GM19193 (cell line): ENCODE results near the gene PCNX1.

Source experiments
- POLR2A ChIP-seq: IDR thresholded peaks from 4 replicates; pipeline ENCODE4 v1.6.1; 2011; ENCODE audit not compliant: insufficient read depth, insufficient read length; ENCODE audit errors: extremely low read depth

Gene PCNX1

DNA sequence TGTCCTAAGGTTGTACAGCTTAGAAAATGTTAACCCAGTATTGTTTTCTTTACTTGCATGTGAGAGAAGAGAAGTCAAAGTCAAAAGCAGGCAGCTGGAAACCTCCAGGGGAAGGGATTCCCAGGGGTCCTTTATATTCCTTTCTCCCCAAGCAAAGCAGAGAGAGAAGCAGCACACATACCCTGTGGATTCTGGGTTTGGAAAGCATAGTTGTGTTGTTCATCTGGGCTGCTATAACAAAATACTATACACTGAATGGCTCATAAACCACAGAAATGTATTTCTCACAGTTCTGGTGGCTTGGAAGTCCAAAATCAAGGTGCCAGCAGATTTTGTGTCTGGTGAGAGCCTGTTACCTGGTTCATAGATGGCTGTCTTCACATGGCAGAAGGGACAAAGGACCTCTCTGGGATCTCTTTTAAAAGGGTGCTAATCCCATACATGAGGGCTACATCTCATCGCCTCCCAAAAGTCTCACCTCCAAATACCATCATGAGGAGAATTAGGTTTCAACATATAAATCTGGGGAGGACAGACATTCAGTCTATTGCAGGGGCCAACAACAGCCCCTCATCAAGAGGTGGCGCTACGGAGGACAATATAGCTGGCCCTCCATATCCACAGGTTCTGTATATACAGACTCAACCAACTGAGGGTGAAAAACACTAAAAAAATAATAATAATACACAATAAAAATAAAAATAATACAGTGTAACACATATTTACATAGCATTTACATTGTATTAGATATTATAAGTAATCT, 19.3 kb upstream of the PCNX1 start:
- TF ChIP-seq POLR2A: no peak

DNA sequence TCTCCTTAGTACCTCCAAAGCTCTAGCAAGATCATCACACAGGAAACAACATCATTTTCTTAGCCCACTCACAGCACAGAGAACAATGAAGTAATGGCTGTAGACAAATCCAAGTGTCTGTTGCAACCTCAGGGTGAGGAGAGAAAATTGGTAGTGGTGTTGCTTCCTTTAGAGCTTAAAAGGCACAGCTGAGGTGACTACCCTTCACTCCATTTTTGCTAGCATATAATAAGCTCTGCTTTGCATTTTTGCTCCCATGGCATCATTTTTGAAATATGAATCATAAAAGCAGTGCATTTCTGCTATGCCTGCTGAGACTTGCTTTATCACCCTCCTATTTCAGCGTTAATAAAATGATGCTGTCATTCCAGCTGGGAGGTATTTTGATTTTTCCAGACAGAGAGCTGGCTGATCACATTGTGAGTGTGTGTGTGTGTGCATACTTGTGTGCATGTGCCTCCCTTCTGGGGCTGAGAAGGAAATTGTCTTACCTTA, 18.5 kb upstream of the PCNX1 start:
- no peak for TF ChIP-seq POLR2A

DNA sequence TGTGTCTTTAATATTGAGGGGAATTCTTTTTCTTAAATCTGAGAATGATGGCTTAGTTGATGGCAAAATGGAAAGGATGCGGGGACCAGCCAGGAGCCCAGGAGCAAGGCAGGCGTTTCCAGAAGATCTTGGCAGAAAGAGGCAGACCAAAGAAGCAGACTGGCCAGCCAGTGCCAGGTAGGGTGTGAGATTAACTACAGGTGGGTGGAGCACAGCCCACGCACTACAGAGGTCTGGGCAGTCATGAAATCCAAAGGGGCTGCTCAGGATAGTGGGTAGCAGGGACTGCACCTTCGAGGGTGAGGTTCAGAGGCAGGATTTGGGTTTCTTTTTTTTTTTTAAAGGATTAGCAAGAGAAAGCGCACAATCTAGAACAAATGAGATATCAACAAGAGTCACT, 17.7 kb upstream of the PCNX1 start:
- no peak for TF ChIP-seq POLR2A

DNA sequence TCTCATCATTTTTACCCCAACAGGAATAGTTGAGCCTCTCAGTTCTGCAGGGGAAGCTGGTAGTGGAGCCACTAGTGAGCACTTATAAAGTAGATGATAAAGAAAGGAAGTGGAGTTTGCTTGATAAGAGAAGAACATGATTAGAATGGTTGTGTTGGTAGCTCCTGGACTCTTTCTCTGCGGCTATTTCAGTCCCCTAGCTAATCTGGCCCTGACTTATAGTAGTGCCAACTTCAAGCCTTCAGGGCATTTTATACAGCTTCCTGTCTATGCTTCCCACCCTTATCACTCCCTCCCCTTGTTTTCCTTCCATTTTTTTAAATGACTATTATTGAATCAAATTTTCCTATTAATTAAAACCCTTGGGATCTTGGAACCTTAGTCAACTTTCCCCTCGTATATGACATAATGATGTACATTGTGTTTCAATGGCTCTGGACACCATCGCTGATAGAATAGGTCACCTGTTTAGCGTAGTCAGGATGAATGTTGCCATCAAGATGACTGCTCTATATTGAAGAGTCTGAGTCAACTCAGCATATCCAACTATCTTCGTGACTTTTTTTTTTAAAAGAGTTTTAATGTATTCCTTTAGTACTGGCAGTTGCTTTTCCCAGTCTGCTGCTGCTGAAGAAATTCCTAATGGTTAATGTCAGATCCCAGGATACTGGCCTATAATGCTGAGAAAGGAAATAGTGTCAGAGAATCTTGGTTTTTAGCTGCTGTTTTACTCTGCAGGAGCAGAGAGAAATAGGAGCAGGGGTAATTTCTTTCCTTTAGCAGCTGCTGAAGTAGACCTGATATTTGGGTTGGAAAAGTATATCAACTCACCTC, 16.2 kb upstream of the PCNX1 start:
- TF ChIP-seq POLR2A: no peak

DNA sequence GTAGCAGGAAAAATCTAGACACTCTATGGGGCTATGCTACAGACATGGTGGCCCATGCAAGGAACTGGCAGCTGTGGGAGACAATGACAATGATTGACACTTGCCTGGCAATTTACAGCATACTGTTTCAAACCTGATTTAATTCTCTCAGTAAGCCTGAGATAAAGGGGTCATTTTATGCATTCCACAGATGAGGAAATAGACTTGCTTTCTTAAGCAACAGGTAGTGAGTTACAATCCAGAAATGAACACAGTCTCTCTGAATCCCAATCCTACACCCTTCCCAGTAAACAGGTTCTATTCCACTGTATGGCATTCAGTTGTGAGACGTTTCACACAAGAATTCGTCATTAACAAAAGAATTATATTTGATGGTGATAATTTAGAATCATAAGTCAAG, 15.5 kb upstream of the PCNX1 start:
- no peak for TF ChIP-seq POLR2A

DNA sequence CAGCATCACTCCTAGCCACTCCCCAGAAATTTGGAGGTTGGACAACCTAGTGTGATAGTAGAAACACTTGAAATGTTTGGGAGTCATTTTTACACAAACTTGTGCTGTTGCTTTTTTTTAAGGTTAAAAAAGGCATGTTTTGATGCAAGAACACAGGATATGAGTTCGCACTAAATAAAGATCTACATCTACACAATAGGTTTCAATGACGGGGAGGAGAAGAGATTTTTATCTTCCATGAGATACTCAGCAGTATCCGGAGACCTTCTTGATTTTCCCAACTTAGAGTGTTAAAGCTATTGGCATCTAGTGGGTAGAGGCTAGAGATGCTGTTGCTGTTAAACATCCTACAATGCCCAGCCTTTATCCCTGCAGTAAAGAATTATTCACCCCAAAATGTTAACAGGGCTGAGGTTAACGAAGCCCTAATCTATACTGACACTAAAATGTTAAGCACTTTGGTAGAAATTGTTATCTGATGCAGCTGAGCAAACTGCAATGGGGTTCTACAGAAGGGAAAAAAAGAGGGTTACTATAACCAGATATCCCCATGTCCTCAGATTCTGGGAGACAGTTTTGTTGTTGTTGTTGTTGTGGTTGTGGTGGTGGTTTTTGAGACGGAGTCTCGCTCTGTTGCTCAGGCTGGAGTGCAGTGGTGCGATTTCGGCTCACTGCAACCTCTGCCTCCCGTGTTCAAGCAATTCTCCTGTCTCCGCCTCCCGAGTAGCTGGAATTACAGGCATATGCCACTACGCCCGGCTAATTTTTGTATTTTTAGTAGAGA, 14.0 kb upstream of the PCNX1 start:
- no peak for TF ChIP-seq POLR2A

DNA sequence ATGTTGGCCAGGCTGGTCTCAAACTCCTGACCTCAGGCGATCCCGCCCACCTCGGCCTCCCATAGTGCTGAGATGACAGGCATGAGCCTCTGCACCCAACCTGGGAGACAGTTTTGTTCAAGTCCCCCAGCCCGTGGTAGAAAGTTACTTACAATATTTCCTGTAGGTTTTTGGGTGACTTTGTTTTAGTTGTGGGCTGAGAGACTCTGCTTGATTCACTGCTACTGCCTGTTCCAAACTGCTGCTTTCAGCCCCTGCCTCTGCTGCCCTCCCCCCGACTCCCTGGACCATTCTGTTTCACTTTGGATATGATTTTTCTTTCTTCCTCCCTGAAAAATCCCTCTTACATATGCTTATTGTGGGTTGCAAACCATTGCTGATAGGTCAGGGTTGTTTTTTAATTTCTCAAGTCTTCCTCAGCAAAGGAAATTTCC, 13.4 kb upstream of the PCNX1 start:
- no peak for TF ChIP-seq POLR2A

DNA sequence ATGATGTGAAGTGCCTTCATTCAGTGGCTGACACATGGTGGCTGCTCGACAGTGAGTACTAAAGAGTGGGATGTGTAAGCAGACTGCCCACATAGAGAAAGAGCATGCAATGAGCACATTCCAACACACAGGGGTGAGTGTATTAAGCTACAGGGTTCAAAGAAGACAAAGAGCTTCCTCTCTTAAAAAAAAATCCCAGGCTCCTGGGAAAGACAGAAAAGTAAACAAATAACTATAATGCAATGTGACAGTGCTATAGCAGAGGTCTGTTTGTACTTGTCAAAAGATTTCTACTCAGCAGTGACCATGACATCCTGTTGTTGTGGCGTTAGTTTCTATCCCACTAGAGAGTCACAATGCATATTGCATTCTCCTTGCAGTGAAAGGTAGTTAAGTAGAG, 12.4 kb upstream of the PCNX1 start:
- TF ChIP-seq POLR2A: no peak

DNA sequence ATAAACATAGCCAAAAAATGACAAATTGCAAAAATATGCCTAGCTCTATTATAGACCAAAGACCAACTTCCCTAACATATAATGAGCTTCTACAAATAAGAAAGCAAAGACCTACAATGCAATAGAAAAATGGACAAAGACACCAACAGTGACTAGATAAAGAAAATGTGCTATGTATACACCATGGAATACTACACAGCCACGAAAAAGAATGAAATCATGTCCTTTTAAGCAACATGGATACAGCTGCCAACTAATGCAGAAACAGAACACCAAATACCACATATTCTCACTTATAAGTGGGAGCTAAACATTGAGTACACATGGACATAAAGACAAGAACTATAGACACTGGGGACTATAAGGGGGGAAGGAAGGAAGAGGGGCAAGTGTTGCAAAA, 10.9 kb upstream of the PCNX1 start:
- no peak for TF ChIP-seq POLR2A

DNA sequence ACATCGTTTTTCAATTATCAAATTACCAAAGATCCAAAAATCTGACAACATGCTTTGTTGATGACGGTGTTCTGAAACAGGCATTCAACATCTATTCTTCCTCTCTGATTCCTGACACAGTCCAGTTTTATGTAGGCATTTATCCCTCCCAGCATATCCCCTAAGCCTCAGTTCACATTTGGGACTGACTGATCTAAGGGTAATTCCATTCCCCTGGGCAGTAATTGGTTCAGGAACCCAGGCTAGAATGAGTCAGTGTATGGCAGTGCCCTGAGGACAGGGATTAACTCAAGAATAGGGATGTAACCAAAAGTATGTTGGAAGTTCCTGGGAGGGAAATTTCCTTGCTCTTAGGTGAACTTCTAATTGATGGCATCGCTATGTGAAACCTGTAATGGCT, 10.3 kb upstream of the PCNX1 start:
- no peak for TF ChIP-seq POLR2A

DNA sequence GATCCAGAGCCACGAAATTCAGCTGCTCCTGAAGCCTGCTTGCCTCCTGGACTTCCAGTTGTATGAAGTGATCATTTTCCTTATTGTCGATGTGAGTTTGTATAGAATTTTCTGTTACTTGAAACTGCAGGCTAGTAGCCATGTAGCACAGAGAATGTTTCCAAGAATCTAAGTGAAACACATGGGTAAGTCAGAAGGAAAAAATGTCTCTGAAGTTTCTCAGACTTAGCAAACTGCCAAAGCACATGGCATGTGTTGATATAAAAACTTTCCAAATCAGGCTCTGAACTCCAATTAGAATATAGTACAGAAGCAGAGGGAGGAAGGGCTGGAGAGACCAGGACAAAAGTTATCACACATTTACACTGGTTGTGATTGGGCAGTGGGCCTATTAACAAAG, 9.8 kb upstream of the PCNX1 start:
- TF ChIP-seq POLR2A: no peak

DNA sequence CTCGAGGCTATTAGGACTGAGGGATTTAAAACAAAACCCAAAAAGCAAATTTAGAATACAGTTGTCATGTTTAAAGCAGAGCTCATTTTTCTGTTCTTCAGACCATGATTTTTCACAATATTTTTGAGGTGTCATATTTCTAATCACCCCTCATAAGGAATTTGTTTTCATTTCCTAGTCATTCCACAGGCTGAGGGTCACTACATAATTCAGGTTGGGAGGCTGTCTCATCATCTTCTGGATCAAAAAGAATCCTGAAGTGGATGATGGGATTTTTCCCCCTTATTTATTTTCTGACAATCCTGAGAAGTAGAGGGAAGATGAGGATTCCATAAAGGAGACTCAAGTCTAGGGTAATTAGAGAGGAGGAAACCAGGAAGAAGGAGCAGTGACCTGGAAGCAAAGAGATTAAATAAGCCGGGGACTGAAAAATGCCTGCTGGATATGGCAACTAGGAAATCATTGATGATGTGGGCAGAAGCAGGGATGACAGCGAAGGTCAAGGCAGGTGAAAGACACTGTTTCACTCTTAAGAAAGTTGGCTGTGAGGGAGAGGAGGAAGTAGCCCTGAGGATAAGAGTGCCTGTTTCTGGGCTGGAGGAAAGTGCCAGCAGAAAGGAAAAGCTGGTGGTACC, 9.0 kb upstream of the PCNX1 start:
- TF ChIP-seq POLR2A: no peak

DNA sequence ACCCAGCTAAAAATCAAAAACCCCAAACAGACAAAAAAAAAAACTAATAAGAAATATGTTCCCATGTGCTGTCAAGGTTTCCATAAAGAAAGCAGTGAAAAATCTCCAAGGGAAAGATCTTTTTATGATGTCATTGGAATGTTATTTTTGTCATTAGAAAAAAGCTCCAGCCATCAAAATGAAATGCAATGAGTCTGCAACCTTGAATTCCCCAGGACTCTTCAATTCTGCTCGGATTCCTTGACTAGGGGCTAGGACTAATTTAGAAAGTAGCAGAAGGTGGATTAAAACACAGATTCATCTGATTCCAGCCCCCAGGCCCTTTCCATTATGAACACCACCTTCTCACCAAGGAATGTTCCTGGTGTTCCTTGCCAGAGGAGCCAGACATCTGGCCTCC, 6.0 kb upstream of the PCNX1 start:
- no peak for TF ChIP-seq POLR2A

DNA sequence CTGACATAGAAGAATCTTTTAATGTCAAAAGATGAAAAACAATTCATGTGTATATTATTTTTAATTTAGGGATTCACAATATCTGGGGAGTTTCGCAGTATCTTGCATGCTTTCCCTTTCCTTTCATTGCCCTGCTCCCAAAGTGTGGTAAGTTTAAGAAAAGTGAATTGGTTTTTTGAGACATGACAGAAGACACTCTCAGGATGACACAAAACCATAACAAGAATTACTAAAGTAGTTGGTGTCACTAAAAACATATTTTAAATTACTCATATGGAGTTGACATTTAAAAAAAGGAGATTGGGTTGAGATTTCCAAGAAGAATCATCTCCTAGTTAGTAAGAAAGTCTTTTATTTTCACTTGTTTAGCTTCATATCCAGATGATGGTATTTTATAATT, 5.1 kb upstream of the PCNX1 start:
- TF ChIP-seq POLR2A: no peak

DNA sequence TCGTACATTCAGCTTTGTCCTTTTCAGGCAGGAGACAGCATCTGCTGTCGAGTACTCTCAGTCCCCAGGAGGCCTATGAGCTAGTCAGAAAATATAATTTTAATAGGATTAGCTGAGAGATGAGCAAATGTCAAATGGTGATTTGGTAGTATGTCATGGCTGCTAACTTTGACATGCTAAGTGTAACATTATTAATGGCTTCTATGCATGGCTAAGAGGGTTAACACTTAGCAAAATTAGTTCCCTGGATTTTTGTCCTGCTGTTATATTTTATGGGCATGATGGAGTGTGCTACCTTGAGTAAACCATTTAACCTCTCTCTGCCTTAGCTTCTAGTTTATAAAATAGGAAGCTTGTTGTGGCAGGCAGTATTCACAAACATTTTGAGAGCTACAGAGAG, 2.9 kb upstream of the PCNX1 start:
- TF ChIP-seq POLR2A: no peak

DNA sequence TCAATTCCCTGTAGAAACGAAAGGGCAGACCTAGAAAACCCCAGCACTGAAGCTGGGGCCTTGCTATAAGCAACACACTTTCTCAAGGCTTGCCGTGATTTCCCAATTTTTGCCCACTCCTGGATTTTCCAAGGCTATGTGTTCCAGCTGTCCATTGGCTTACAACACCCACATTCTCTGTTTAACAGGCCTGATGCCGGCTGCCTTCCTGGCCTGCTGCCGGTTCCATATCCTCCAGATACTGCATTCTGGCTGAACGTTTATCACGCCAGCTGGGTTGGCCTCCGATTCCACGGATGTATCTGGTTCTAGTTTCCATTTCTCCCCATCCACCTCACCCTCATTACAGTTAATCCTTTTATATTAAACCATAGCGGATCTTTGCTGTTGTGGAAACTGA, 2.0 kb upstream of the PCNX1 start:
- no peak for TF ChIP-seq POLR2A

DNA sequence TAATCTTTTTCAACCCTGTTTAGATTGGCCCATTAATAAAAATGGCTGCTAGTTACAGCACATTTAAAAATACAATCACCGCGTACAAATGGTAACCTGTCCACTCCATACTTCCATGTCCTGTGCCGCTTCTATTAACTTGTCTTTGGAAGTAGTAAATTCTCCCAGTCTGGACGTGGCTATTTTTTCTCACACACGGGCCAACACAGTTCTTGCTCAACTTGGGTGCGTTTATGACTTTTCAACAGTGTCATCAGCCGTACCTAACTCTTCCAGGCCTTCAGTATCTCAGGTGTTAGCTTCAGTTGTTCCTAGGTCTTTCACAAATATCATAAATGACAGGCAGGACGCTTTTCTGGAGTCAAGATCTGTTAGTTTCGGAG, 475 bp upstream of the PCNX1 start:
- no peak for TF ChIP-seq POLR2A
